H9 (cell line): ENCODE results near the gene UGT1A3. TPM values are rescaled to one million over a fixed set of nuclear protein-coding genes. Genes with fewer than 3 reads are reported as not detected.
A peak's percentile ranks its signal among the peaks of the same experiment; 100 is the strongest.

Source experiments
- DNase-seq: peaks from one replicate; pipeline ENCODE4 v3.0.0-alpha.2; 2017
- H2AFZ ChIP-seq: one replicate; pipeline ENCODE4 v1.6.1; 2013; ENCODE audit warnings: mild to moderate bottlenecking, low read length, control low read depth, moderate library complexity
- H2AK5ac ChIP-seq: 2 replicates; pipeline ENCODE4 v1.6.1; 2013; ENCODE audit warnings: low read length, control low read depth, mixed read lengths; ENCODE audit not compliant: insufficient read length
- H2BK120ac ChIP-seq: one replicate; pipeline ENCODE4 v1.6.1; 2013; ENCODE audit warnings: low read depth, mild to moderate bottlenecking, low read length, control low read depth, inconsistent platforms; ENCODE audit not compliant: poor library complexity, severe bottlenecking
- H2BK12ac ChIP-seq: 2 replicates; pipeline ENCODE4 v1.6.1; 2013; ENCODE audit warnings: low read length, control low read depth, mixed read lengths, low read depth; ENCODE audit not compliant: insufficient read length
- H2BK15ac ChIP-seq: 2 replicates; pipeline ENCODE4 v1.6.1; 2013; ENCODE audit warnings: low read depth, low read length, control low read depth
- H2BK20ac ChIP-seq: one replicate; pipeline ENCODE4 v1.6.1; 2013; ENCODE audit warnings: low read depth, mild to moderate bottlenecking, low read length, control low read depth, inconsistent platforms; ENCODE audit not compliant: poor library complexity, severe bottlenecking
- H2BK5ac ChIP-seq: 2 replicates; pipeline ENCODE4 v1.6.1; 2013; ENCODE audit warnings: low read length, control low read depth, mixed read lengths; ENCODE audit not compliant: insufficient read length
- H3K14ac ChIP-seq: 2 replicates; pipeline ENCODE4 v1.6.1; 2013; ENCODE audit warnings: low read length, control low read depth; ENCODE audit not compliant: insufficient read depth
- H3K18ac ChIP-seq: 2 replicates; pipeline ENCODE4 v1.6.1; 2013; ENCODE audit warnings: low read depth, mild to moderate bottlenecking, mixed read lengths, low read length, control low read depth; ENCODE audit not compliant: insufficient read length
- H3K23ac ChIP-seq: 2 replicates; pipeline ENCODE4 v1.6.1; 2013; ENCODE audit warnings: low read length, control low read depth, mixed read lengths, low read depth; ENCODE audit not compliant: insufficient read length
- H3K23me2 ChIP-seq: 2 replicates; pipeline ENCODE4 v1.6.1; 2013; ENCODE audit warnings: low read depth, mild to moderate bottlenecking, mixed read lengths, low read length, control low read depth; ENCODE audit not compliant: insufficient read length, poor library complexity, severe bottlenecking
- H3K27ac ChIP-seq: 2 replicates; pipeline ENCODE4 v1.5.1; 2013; ENCODE audit warnings: low read length, control low read depth, mixed read lengths, low read depth; ENCODE audit not compliant: insufficient read length
- H3K27me3 ChIP-seq: 2 replicates; pipeline ENCODE4 v1.6.1; 2013; ENCODE audit warnings: low read length, control low read depth, inconsistent platforms; ENCODE audit not compliant: insufficient read depth
- H3K4ac ChIP-seq: 2 replicates; pipeline ENCODE4 v1.6.1; 2013; ENCODE audit warnings: low read depth, mild to moderate bottlenecking, control low read depth, inconsistent platforms, low read length, moderate library complexity
- H3K4me1 ChIP-seq: 2 replicates; pipeline ENCODE4 v1.6.1; 2013; ENCODE audit warnings: low read length, control low read depth, inconsistent platforms; ENCODE audit not compliant: insufficient read depth
- H3K4me2 ChIP-seq: 2 replicates; pipeline ENCODE4 v1.6.1; 2013; ENCODE audit warnings: low read length, control low read depth, mixed read lengths; ENCODE audit not compliant: insufficient read length, insufficient read depth
- H3K56ac ChIP-seq: 2 replicates; pipeline ENCODE4 v1.6.1; 2013; ENCODE audit warnings: low read depth, mild to moderate bottlenecking, mixed read lengths, low read length, control low read depth; ENCODE audit not compliant: insufficient read length
- H3K79me1 ChIP-seq: 2 replicates; pipeline ENCODE4 v1.6.1; 2013; ENCODE audit warnings: low read depth, mild to moderate bottlenecking, moderate library complexity, low read length, control low read depth, inconsistent platforms; ENCODE audit not compliant: insufficient read depth, poor library complexity, severe bottlenecking
- H3K79me2 ChIP-seq: 2 replicates; pipeline ENCODE4 v1.6.1; 2013; ENCODE audit warnings: low read length, control low read depth, inconsistent platforms; ENCODE audit not compliant: insufficient read depth
- H3K9ac ChIP-seq: 2 replicates; pipeline ENCODE4 v1.6.1; 2013; ENCODE audit warnings: low read length, control low read depth, mixed read lengths; ENCODE audit not compliant: insufficient read length; ENCODE audit errors: extremely low read depth
- H3K9me3 ChIP-seq: one replicate; pipeline ENCODE4 v1.6.1; 2013; ENCODE audit warnings: low read depth, low read length, inconsistent platforms; ENCODE audit not compliant: control insufficient read depth
- H3T11ph ChIP-seq: one replicate; pipeline ENCODE4 v1.6.1; 2013; ENCODE audit warnings: mild to moderate bottlenecking, low read length, control low read depth, inconsistent platforms
- H4K20me1 ChIP-seq: one replicate; pipeline ENCODE4 v1.6.1; 2013; ENCODE audit not compliant: control insufficient read depth, insufficient read length, insufficient read depth
- H4K5ac ChIP-seq: 2 replicates; pipeline ENCODE4 v1.6.1; 2013; ENCODE audit warnings: low read depth, mild to moderate bottlenecking, mixed read lengths, low read length, control low read depth; ENCODE audit not compliant: insufficient read length
- H4K8ac ChIP-seq: replicated peaks from 2 replicates; pipeline ENCODE4 v1.6.1; 2013; ENCODE audit warnings: low read length, control low read depth, mixed read lengths, low read depth; ENCODE audit not compliant: insufficient read length
- H4K91ac ChIP-seq: 2 replicates; pipeline ENCODE4 v1.6.1; 2013; ENCODE audit warnings: low read depth, mild to moderate bottlenecking, moderate library complexity, mixed read lengths, low read length, control low read depth; ENCODE audit not compliant: insufficient read length
- H3K27ac Mint-ChIP-seq, 3 experiments: 2 replicates in 2 of 3; 3 replicates in 1 of 3; pipeline ENCODE4 v1.8.0; 2020 to 2021; ENCODE audit warnings: mixed read lengths in 3 of 3, mild to moderate bottlenecking in 1 of 3, moderate library complexity in 1 of 3
- H3K27me3 Mint-ChIP-seq: 2 replicates; pipeline ENCODE4 v1.8.0; 2021; ENCODE audit warnings: low read depth, mild to moderate bottlenecking, moderate library complexity, mixed read lengths
- H3K36me3 Mint-ChIP-seq, 3 experiments: 2 replicates in 2 of 3; 3 replicates in 1 of 3; pipeline ENCODE4 v1.8.0; 2020 to 2021; ENCODE audit warnings: low read depth in 3 of 3, mixed read lengths in 3 of 3; ENCODE audit not compliant: insufficient read depth in 1 of 3
- H3K4me1 Mint-ChIP-seq, 2 experiments: 2 replicates each; pipeline ENCODE4 v1.8.0; 2020; ENCODE audit warnings: mixed read lengths in 2 of 2
- H3K4me3 Mint-ChIP-seq, 2 experiments: 2 replicates in 1 of 2; 3 replicates in 1 of 2; pipeline ENCODE4 v1.8.0; 2020 to 2021; ENCODE audit warnings: mild to moderate bottlenecking in 2 of 2, mixed read lengths in 2 of 2, moderate library complexity in 1 of 2
- H3K9me3 Mint-ChIP-seq, 2 experiments: 2 replicates in 1 of 2; 3 replicates in 1 of 2; pipeline ENCODE4 v1.8.0; 2020; ENCODE audit warnings: mild to moderate bottlenecking in 2 of 2, mixed read lengths in 2 of 2, moderate library complexity in 1 of 2
- WGBS: extraction: QIAGEN DNeasy Blood & Tissue Kit; methylation state at CpG from one replicate; pipeline ENCODE4 v1.1.7; 2013; ENCODE audit warnings: missing lambda C conversion rate, low lambda C conversion rate, mixed read lengths; ENCODE audit not compliant: insufficient read length; ENCODE audit errors: extremely low coverage; 5-methylcytosine and 5-hydroxymethylcytosine counted together
- total RNA-seq: library from RNA; stranded (reverse); gene quantifications from 2 replicates; pipeline ENCODE4 v1.2.1, GENCODE V29; 2021
- TF ChIP-seq, protein P1 (sequence below): fragments of 200-600 bp; sonication (generic); conservative IDR thresholded peaks from 3 replicates; pipeline ENCODE4 v1.8.0; 2021; ENCODE audit warnings: antibody characterized with exemption, mild to moderate bottlenecking

Gene UGT1A3
- total RNA-seq, 1 experiment from 2014 or later = not detected

DNA sequence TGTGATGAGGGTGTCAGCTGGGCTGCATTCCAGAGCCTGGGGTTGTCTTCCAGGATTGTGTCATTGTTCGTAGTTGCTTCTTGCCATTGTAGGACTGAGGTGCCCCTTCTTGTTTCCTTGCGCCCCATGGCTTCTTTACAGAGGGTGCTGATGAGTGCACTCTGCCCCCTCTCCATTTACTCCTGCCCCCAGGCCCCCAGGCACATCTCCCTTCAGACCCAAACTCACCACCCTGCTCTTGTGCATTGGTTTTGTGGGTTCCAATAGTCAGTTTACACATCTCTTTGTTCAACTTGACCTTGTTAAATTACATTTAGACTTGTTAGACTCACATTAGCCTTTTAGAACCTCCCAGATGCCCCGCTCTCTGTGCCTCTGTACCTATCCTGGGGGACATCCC lies 92.4 kb downstream of the UGT1A3 start:
- no peak overlapping the region for H2BK5ac ChIP-seq
- TF ChIP-seq, protein P1, sequence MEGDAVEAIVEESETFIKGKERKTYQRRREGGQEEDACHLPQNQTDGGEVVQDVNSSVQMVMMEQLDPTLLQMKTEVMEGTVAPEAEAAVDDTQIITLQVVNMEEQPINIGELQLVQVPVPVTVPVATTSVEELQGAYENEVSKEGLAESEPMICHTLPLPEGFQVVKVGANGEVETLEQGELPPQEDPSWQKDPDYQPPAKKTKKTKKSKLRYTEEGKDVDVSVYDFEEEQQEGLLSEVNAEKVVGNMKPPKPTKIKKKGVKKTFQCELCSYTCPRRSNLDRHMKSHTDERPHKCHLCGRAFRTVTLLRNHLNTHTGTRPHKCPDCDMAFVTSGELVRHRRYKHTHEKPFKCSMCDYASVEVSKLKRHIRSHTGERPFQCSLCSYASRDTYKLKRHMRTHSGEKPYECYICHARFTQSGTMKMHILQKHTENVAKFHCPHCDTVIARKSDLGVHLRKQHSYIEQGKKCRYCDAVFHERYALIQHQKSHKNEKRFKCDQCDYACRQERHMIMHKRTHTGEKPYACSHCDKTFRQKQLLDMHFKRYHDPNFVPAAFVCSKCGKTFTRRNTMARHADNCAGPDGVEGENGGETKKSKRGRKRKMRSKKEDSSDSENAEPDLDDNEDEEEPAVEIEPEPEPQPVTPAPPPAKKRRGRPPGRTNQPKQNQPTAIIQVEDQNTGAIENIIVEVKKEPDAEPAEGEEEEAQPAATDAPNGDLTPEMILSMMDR = no peak
- no peak overlapping the region for H3K9ac ChIP-seq
- no peak overlapping the region for H4K91ac ChIP-seq
- no peaks in the 10 kb centered on the region for H3K79me2 ChIP-seq
- H3K56ac ChIP-seq = no peak overlapping the region
- no peaks in the 10 kb centered on the region for H3K79me1 ChIP-seq
- no peak overlapping the region for H3K18ac ChIP-seq
- H3K4ac ChIP-seq = no peak overlapping the region
- H3T11ph ChIP-seq = no peak overlapping the region
- no peak for DNase-seq
- Mint-ChIP-seq H3K4me3 (peak overlapping the region in 1 of 2 experiments; percentile 25; a peak in 1 of 5 replicates), H3K27me3 (peaks cover 1% of the 10 kb centered on the region; the same call in 1 of the 2 replicates), H3K27ac (no peak overlapping the region; a peak in 2 of 7 replicates), H3K9me3 (peaks cover 2 to 3% of the 10 kb centered on the region in 2 experiments; a peak in 3 of 5 replicates), H3K4me1 (no peaks in the 10 kb centered on the region; a peak in 1 of 4 replicates), H3K36me3 (no peaks in the 10 kb centered on the region)
- H3K9me3 ChIP-seq = no peaks in the 10 kb centered on the region
- H2AK5ac ChIP-seq = no peak overlapping the region
- H2BK12ac ChIP-seq = no peak overlapping the region
- H4K20me1 ChIP-seq = no peaks in the 10 kb centered on the region
- H2AFZ ChIP-seq = no peak overlapping the region
- no peaks in the 10 kb centered on the region for H3K23me2 ChIP-seq
- H4K5ac ChIP-seq = no peak overlapping the region
- no peak overlapping the region for H2BK120ac ChIP-seq
- H2BK15ac ChIP-seq = no peak overlapping the region
- H3K14ac ChIP-seq = no peak overlapping the region
- no peak overlapping the region for H4K8ac ChIP-seq
- H2BK20ac ChIP-seq = no peak overlapping the region
- H3K4me2 ChIP-seq = no peak overlapping the region
- no peaks in the 10 kb centered on the region for H3K4me1 ChIP-seq
- no CpG with 5 or more reads among the region's 3 CpGs for WGBS
- no peak overlapping the region for H3K23ac ChIP-seq
- H3K27me3 ChIP-seq = no peaks in the 10 kb centered on the region
- no peak overlapping the region for H3K27ac ChIP-seq
